ENCODE results near the gene ANAPC7.

ANAPC7 gene

DNA sequence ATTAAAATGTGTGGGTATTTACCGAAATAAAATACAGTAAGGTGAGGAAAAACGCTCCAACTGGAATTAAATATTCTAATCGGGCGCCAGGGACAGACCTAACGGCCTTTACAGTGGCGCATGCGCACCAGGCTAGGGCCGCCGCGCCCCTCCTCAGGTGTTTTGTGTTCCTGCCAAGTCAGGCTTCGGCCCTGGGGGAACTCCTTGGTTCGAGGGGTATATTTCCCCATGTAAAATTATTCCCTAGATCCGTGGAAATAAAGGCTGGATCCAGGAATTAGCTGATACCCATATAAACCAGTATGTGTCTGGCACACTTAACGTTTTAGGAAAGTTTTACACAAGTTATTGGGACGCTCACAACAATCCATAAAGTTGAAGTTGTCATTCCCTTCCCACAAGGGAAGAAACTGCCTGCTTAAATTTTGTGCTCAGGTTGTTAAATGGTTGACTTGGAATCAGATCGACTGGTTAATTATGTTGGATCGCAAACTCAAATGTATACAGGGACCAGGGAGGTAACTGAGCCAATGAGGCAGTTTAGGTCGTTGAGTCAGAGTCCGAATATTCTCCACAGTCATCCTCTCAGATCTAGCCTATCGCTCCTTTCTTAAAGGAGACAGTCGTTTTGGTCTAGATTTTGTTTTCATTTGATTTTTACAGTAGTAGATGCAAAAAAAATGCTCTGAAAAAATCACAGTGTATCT is 621 bp upstream of the ANAPC7 start:
- Histone ChIP-seq H3K9me2 (replicated peaks; ENCODE audit: insufficient read depth, low read length) (no peaks in the 10 kb centered on the region), H3K27ac (ENCODE audit: low read length) (peak overlapping the region; percentile 88), H3F3A (ENCODE audit: insufficient read depth, low read length) (no peaks in the 10 kb centered on the region), H3K27me3 (replicated peaks; ENCODE audit: insufficient read depth, low read length) (no peaks in the 10 kb centered on the region), H3K36me3 (replicated peaks; ENCODE audit: insufficient read depth, low read length) (no peaks in the 10 kb centered on the region), H3K4me1 (ENCODE audit: low read length) (no peaks in the 10 kb centered on the region), H4K20me1 (ENCODE audit: insufficient read depth, low read length) (no peaks in the 10 kb centered on the region), H3K4me2 (ENCODE audit: low read depth, low read length) (peak overlapping the region; percentile 63), H3K4me3 (ENCODE audit: low read length) (peak overlapping the region; percentile 82), H2AFZ (ENCODE audit: low read length) (peak overlapping the region; percentile 98), H3K9ac (ENCODE audit: low read length) (peak overlapping the region; percentile 97), H3K9me3 (replicated peaks; ENCODE audit: insufficient read depth, low read length) (no peaks in the 10 kb centered on the region), H3K79me2 (ENCODE audit: low read length) (peaks cover 39% of the 10 kb centered on the region)
- TF ChIP-seq EZH2 (optimal IDR thresholded peaks at IDR 0.05; ENCODE audit: low read depth, low read length) = no peak
- no peak for TF ChIP-seq EZH2phosphoT487 (IDR thresholded peaks at IDR 0.05; ENCODE audit: low read length)
- TF ChIP-seq, protein P1, sequence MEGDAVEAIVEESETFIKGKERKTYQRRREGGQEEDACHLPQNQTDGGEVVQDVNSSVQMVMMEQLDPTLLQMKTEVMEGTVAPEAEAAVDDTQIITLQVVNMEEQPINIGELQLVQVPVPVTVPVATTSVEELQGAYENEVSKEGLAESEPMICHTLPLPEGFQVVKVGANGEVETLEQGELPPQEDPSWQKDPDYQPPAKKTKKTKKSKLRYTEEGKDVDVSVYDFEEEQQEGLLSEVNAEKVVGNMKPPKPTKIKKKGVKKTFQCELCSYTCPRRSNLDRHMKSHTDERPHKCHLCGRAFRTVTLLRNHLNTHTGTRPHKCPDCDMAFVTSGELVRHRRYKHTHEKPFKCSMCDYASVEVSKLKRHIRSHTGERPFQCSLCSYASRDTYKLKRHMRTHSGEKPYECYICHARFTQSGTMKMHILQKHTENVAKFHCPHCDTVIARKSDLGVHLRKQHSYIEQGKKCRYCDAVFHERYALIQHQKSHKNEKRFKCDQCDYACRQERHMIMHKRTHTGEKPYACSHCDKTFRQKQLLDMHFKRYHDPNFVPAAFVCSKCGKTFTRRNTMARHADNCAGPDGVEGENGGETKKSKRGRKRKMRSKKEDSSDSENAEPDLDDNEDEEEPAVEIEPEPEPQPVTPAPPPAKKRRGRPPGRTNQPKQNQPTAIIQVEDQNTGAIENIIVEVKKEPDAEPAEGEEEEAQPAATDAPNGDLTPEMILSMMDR (IDR thresholded peaks at IDR 0.05; ENCODE audit: low read length) = no peak
- DNase-seq = peak; percentile 66

DNA sequence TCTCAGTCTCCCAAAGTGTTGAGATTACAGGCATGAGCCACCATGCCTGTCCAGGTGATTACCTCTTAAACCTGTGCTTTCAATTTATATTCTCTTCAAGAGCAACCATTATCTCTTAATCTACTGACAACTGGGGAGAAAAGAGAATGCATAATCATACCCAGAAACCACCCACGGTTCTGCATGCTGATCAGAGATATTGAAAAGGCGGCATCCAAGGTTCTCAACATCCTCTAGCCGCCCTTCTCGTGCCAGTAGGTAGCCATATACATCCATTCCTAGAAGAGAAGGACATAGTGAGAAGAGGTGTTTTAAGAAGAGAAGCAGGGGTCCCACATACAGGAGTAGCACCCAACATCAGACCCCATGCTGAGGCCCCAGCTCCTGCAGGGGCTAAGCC is 20.8 kb downstream of the ANAPC7 start:
- H3K27me3 ChIP-seq (replicated peaks; ENCODE audit: insufficient read depth, low read length) = no peaks in the 10 kb centered on the region
- TF ChIP-seq EZH2phosphoT487 (IDR thresholded peaks at IDR 0.05; ENCODE audit: low read length) (no peak), EZH2 (optimal IDR thresholded peaks at IDR 0.05; ENCODE audit: low read depth, low read length) (no peak)
- TF ChIP-seq, protein P1 (IDR thresholded peaks at IDR 0.05; ENCODE audit: low read length) = no peak
- H3K9ac ChIP-seq (ENCODE audit: low read length) = no peak overlapping the region
- no peak overlapping the region for H3K27ac ChIP-seq (ENCODE audit: low read length)
- no peaks in the 10 kb centered on the region for H3K9me3 ChIP-seq (replicated peaks; ENCODE audit: insufficient read depth, low read length)
- H3K4me1 ChIP-seq (ENCODE audit: low read length) = no peaks in the 10 kb centered on the region
- no peak overlapping the region for H3K4me3 ChIP-seq (ENCODE audit: low read length)
- H3K9me2 ChIP-seq (replicated peaks; ENCODE audit: insufficient read depth, low read length) = no peaks in the 10 kb centered on the region
- no peak overlapping the region for H2AFZ ChIP-seq (ENCODE audit: low read length)
- no peaks in the 10 kb centered on the region for H3K36me3 ChIP-seq (replicated peaks; ENCODE audit: insufficient read depth, low read length)
- H3K4me2 ChIP-seq (ENCODE audit: low read depth, low read length) = no peak overlapping the region
- H4K20me1 ChIP-seq (ENCODE audit: insufficient read depth, low read length) = no peaks in the 10 kb centered on the region
- H3K79me2 ChIP-seq (ENCODE audit: low read length) = no peaks in the 10 kb centered on the region
- no peaks in the 10 kb centered on the region for H3F3A ChIP-seq (ENCODE audit: insufficient read depth, low read length)
- DNase-seq = no peak

DNA sequence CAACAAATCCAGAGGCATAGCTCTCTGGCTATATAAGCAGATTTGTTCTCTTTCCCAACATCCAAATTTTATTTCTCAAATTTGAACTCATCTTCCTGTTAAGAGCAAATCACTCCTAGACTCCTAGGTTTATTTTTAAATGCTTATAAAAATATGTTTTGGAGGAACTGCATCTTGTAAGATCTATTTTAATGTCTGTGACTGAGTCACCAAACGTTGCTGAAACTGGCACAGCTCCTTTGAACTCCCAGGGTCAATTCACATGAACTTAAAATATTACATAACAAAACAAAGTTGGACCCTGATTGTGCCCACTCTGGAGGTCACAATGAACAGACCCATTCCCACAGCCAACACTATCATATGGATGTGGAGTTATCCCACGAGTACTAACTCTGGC is 23.9 kb downstream of the ANAPC7 start:
- no peaks in the 10 kb centered on the region for H3K4me1 ChIP-seq (ENCODE audit: low read length)
- no peak overlapping the region for H3K4me2 ChIP-seq (ENCODE audit: low read depth, low read length)
- no peak for DNase-seq
- H3K27me3 ChIP-seq (replicated peaks; ENCODE audit: insufficient read depth, low read length) = no peaks in the 10 kb centered on the region
- no peaks in the 10 kb centered on the region for H3F3A ChIP-seq (ENCODE audit: insufficient read depth, low read length)
- H3K79me2 ChIP-seq (ENCODE audit: low read length) = no peaks in the 10 kb centered on the region
- no peaks in the 10 kb centered on the region for H4K20me1 ChIP-seq (ENCODE audit: insufficient read depth, low read length)
- H3K27ac ChIP-seq (ENCODE audit: low read length) = no peak overlapping the region
- TF ChIP-seq, protein P1 (IDR thresholded peaks at IDR 0.05; ENCODE audit: low read length) = no peak
- TF ChIP-seq EZH2 (optimal IDR thresholded peaks at IDR 0.05; ENCODE audit: low read depth, low read length) (no peak), EZH2phosphoT487 (IDR thresholded peaks at IDR 0.05; ENCODE audit: low read length) (no peak)
- no peaks in the 10 kb centered on the region for H3K9me3 ChIP-seq (replicated peaks; ENCODE audit: insufficient read depth, low read length)
- H2AFZ ChIP-seq (ENCODE audit: low read length) = no peak overlapping the region
- no peak overlapping the region for H3K4me3 ChIP-seq (ENCODE audit: low read length)
- H3K36me3 ChIP-seq (replicated peaks; ENCODE audit: insufficient read depth, low read length) = no peaks in the 10 kb centered on the region
- H3K9me2 ChIP-seq (replicated peaks; ENCODE audit: insufficient read depth, low read length) = no peaks in the 10 kb centered on the region
- H3K9ac ChIP-seq (ENCODE audit: low read length) = no peak overlapping the region
